NB4 (cell line): ENCODE results near the gene UNC5A.

Experiments used
- DNase-seq: peaks from one replicate; pipeline ENCODE4 v3.0.0; 2010; ENCODE audit warnings: low read depth
- H3K4me3 ChIP-seq: one replicate; pipeline ENCODE4 v1.5.1; 2011; ENCODE audit warnings: mild to moderate bottlenecking, low read depth, low read length, moderate library complexity
- CTCF ChIP-seq: IDR thresholded peaks from one replicate; pipeline ENCODE4 v1.5.1; 2012; ENCODE audit warnings: low read depth, low read length
- MYC ChIP-seq: IDR thresholded peaks from 2 replicates; pipeline ENCODE4 v1.6.1; 2011; ENCODE audit warnings: low read depth, low read length
- POLR2A ChIP-seq: IDR thresholded peaks from 2 replicates; pipeline ENCODE4 v1.6.1; 2011; ENCODE audit warnings: mild to moderate bottlenecking; ENCODE audit not compliant: insufficient read length; ENCODE audit errors: extremely low read depth
- TF ChIP-seq, protein P1 (sequence below): IDR thresholded peaks from 2 replicates; pipeline ENCODE4 v1.6.1; 2011; ENCODE audit warnings: low read depth, low read length

Gene UNC5A

GRCh38 chr5:176843673-176844072 is 33.3 kb downstream of the UNC5A start:
- TF ChIP-seq, protein P1, sequence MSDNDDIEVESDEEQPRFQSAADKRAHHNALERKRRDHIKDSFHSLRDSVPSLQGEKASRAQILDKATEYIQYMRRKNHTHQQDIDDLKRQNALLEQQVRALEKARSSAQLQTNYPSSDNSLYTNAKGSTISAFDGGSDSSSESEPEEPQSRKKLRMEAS: no peak
- no peak for TF ChIP-seq MYC
- DNase-seq: no peak
- no peak overlapping the region for H3K4me3 ChIP-seq

DNA sequence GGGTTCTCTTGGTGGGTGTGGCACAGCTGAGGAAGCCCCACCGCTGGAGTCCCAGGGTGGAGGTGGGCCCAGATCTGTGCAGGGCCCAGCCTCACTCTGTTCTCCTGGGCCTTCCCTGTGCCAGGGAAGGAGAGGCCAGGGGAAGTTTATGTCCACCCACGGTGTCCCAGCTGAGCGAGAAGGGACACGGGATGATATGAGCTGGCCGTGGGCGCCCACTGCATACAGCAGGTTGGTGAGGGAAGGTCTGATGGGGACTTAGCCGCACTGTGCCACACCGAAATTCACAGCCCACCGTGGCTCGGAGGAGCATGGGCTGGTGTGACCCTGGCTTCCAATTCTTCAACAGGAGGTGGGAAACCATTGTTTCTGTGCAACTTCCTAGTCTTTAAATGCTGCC is 33.9 kb downstream of the UNC5A start:
- no peak for DNase-seq
- no peak for TF ChIP-seq CTCF
- TF ChIP-seq MYC: no peak
- TF ChIP-seq POLR2A: no peak
- TF ChIP-seq, protein P1: no peak
- no peak overlapping the region for H3K4me3 ChIP-seq

DNA sequence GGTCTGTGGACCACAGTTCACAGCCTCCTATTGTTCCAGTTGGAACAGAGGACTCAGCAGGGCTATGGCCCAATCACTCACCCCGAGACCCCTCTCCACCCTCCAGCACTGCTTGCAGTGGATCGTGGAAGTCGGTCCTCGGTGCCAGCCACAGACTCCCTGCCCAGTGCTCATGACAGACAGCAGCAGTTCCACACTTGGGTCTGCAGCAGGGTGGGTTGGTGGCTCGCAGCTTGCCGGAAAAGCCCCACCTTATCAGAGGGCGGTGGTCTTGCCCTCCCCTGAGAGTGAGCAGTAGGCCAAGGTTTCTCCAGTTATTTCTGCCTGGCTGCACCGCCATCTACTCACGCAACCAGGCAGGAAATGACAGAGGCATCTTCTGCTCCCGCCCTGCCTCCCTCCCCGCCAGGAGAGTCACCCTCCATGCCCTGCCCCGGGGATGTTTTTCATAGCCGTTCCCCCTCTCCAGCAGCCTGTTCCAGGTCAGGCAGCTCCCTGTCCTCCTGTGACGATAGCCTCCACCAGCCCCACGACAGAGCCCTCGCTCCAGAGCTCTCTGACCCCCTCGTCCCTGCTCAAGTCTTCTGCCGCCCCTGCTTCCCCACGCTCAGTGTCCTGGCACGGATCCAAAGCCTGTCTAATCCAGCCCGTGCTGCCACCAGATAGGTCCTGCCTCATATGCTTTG is 34.5 kb downstream of the UNC5A start:
- DNase-seq: no peak
- H3K4me3 ChIP-seq: no peak overlapping the region
- TF ChIP-seq MYC (no peak), CTCF (no peak), POLR2A (no peak)
- TF ChIP-seq, protein P1: no peak

- no peak overlapping the region for H3K4me3 ChIP-seq
- TF ChIP-seq MYC (no peak), CTCF (no peak)
- DNase-seq: no peak
Measured at GRCh38 chr5:176845392-176845713, 35.0 kb downstream of the UNC5A start.

- H3K4me3 ChIP-seq: no peak overlapping the region
- no peak for DNase-seq
- TF ChIP-seq MYC (no peak), POLR2A (no peak)
- TF ChIP-seq, protein P1: no peak
Measured at GRCh38 chr5:176846335-176847140, 36.2 kb downstream of the UNC5A start.

DNA sequence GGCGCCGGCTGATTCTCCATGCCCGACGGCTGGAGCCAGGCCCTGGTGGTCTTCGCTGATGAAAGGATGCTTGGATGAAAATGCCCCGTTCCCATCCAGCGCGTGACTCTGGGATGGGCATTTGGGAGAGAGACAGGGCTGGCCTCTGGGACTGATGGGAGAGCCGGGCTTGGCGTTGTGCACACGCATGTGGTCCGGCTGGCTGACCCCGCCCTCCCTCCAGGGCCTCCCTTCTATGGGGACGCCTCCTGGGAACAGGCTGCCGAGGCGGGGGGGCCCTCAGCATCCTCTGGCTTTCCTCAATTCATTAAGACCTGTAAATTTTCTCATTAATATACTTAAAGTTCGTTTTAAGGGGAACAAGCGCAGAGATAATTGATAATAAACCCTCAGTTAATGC is 36.8 kb downstream of the UNC5A start:
- no peak for DNase-seq
- TF ChIP-seq MYC: no peak
- TF ChIP-seq, protein P1: no peak
- TF ChIP-seq CTCF: no peak
- TF ChIP-seq POLR2A: no peak

More for the DNA sequence above, 36.8 kb downstream of the UNC5A start:
- H3K4me3 ChIP-seq: no peak overlapping the region
